Anterior cingulate cortex (tissue), 58 donors: ENCODE data around the gene WDFY4.

Source experiments
- DNase-seq, 58 donors: peaks; one replicate each; lab custom pipeline; 2025; lab: John Stamatoyannopoulos, UW

WDFY4 gene

GRCh38 chr10:48838834-48839233 lies 154.2 kb downstream of the WDFY4 start:
- no peak for DNase-seq

GRCh38 chr10:48839809-48840679 lies 155.4 kb downstream of the WDFY4 start:
- DNase-seq = no peak

- no peak for DNase-seq
These were observed 157.6 kb downstream of the WDFY4 start for GRCh38 chr10:48842231-48842630.

DNA sequence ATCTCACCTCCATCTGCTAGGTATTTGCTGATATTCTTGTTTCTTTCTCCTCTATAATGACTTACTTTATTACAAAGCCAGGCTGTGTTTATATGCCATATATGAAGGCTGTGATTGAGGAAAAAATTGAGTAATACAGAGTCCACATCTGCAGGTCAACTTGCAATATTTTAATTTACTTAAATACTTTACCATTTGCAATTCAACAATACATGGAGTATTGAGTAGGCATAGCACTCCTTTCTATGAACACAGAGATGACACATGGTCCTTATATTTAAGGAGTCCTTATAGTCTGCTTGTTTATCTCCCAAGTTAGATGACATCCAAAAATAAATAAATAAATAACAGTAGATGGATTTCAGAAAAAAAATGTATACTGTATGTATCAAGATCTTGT lies 158.5 kb downstream of the WDFY4 start:
- no peak for DNase-seq

DNA sequence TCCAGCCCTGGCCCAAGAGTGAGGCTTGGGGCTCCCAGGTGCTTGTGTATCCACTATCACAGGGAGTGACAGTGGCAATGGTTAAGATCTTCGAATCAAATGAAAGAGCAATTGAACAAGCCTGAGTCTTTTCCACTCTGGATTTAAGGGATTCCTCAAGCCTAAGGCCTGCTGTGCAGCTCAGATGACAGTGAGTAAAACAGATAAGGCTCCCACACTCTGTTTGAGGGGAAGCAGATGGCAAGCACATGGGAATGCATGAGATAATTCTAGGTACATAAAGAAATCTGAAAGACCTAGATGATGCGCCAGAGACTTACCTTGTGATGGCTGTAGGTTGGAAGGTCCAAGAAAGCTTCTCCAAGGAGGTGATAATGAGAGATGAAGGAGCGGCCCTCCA lies 159.9 kb downstream of the WDFY4 start:
- no peak for DNase-seq

- no peak for DNase-seq
These were observed 160.8 kb downstream of the WDFY4 start for GRCh38 chr10:48845512-48845911.

DNA sequence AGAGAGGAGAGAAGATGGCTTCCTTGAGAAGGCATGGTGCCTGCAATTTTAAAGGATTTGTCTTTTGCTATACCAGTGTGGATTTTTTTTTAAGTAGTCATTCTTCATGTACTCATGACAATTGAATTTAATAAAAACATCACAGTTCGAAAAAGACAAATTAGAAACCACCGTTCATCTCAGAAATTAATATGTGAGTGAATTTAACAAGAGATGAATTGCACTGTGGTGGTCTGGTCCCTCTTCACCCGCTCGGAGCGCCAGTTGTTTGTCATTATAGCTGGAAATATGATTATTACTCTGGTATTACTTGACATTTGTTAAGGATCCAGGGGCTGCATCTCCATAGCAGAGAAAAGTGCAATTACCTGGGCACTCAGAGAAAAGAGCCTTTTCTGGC lies 163.0 kb downstream of the WDFY4 start:
- no peak for DNase-seq

DNA sequence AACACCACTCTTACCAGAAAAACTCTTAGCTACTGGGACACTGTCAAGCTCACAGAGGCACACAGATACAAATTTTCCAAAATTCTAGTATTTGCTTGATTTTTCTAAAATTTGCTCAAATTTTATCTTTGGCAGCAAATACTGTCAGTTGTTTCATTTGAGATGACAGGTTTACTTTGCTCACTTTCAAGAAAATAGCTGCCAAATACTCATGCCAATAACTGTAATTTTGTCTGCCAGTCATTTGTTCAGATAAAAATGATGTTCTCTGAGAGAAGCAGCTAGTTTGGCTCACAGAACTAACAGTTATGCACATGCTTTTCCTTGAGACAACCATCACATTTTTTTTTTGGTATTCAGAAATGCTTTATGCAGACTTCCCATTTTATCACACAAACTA lies 172.2 kb downstream of the WDFY4 start:
- no peak for DNase-seq

DNA sequence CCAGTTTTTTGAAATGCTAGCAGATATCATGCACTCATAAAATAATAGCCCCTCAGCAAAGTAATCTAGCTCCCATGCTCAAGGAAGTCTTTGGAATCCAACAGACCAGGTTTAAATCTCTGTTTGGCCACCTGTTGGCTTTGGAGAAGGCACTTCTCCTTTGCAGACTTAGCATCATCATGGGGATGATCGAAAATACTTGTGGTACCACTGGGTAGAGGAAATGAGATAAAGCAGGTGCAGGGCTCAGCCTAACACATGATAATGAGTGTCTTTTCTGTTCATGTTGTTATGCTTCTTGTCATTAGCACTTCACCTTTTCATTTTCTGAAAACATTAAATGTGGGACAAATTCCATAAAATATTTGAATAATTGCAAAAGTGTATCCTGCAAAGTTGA lies 187.6 kb downstream of the WDFY4 start:
- DNase-seq = no peak

- DNase-seq = no peak
These were observed 193.4 kb downstream of the WDFY4 start for GRCh38 chr10:48878091-48878490.

DNA sequence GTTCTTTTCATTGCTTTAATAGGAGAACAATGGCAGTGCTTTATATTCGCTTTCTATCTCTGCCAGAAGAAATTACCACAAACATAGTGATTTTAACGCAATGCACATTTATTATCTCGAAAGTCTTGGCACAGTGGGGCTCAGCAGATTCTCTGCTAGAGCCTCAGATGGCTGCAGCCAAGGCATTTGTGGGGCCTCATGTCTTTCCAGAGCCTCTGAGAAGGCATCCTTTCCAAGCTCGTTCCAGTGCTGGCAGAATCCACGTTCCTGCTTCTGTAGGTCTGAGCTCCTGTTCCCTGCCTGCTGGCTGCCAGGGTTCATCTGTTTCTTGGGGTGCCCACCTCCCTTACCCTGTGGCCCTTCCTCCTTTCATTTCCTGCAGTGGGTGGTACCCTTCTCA lies 194.8 kb downstream of the WDFY4 start:
- no peak for DNase-seq

GRCh38 chr10:48880016-48880705 lies 195.5 kb downstream of the WDFY4 start:
- no peak for DNase-seq

- DNase-seq = no peak
These were observed 197.3 kb downstream of the WDFY4 start for GRCh38 chr10:48881937-48882336.

DNA sequence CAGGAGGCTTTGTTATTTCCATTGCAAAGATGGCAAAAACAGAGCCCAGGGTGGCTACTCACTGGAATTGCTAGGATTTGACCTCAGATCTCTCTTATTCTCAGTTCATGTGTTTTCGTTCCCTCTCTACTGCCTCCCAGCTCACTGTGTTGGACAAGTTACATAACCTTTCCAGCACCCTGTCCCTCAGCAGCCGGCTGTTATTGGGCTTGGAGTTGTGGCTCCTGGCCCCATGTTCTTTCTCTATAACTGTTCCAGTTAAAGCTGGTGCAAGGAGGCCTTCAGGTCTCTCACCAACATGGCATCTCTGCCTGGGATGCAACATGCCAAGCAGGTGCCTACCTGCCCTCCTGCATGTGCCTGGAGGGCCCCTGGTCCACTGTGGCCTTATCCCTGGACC lies 198.2 kb downstream of the WDFY4 start:
- no peak for DNase-seq

DNA sequence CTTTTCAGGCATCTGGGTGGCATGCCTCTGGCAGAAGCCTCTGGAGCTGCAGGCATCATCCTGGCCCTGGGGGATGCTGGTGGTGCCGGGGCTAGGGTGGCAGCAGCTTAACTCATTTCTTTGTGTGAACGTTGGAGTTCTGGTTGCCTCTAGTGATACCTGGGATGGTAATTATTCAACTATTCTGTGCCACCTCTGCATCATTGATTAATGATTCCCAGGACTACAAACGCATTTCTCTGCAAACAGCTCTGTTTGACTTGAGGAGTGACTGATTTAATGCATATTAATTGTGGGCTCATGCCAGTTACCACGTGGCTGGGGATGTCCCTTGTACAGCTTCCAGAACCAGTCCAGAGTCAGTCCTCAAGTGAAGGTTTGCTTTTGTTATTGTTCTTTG lies 199.0 kb downstream of the WDFY4 start:
- DNase-seq = no peak

GRCh38 chr10:48884179-48885045 lies 199.7 kb downstream of the WDFY4 start:
- no peak for DNase-seq

DNA sequence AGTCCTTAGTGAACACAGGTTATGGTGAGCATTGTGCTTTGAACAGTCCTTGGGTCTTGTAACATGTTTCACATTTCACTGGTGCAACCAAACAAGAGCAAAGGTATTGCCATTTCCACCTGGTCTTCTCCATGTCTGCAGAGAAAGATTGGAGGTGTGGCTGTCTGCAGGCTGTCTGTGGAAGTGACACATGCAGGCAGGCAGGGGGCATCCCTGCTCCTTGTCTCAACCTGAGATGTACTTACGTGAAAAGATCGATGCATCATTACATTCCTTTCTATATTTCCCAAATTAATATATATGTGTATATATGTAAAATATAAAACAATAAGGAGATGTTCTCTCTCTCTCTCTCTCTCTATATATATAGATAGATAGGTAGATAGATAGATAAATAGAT lies 200.7 kb downstream of the WDFY4 start:
- peak in 8 of 58 donors; percentile 2 to 46 (median 14) for DNase-seq

GRCh38 chr10:48887982-48888381 lies 203.3 kb downstream of the WDFY4 start:
- DNase-seq = no peak

DNA sequence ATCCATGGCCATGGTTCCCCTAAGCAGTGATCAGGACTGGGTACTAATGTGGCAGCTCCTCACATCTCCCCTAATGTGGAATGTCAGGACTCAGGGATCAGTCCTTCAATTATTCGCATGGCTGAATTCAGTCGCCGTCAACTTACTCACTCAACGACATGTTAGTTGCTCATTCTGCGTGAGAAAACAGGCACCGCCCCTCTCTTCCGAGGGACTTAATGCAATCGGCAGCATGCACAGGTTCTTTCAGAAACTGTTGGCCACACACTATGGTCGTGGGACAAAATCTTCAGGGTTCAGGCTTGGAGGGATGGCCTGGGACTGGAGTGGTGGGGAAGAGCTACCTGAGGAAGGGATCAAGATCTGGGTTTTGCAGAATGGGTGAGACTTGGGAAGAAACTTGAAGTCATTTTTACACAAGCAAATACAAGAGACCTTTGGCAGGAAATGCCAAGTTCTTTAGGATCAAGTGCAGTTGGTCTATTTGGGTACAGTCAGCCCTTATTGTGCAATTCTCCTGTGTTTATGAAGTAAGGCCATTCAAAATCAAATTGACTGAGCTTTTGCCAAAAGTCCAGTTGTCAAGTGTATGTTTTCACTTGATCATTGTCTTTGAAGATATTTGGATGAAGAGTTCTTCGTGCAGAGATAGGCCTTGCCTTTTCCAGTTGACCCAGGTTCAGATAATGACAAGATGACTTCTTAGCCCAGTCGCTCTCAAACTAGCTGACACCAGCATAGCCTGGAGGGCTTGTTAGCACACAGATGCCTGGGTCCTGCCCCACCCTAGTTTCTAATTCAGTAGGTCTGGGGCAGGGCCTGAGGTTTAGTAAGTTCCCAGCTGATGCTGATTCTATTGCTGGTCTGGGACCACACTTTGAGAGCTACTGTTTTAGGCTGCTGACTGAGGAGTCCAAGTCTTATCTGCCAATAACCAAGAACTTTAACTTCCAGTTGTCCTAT lies 206.5 kb downstream of the WDFY4 start:
- DNase-seq = no peak
